HG03520 (cell line): ENCODE measurements around the gene PEX19.
A peak's percentile ranks its signal among the peaks of the same experiment; 100 is the strongest.
"Not testable (repeated sequence)": the region's sequence is repeated elsewhere in the genome, so short reads cannot be mapped to it uniquely, and the experiment has no call there.

Source experiments
- ATAC-seq: cut with Tn5 transposase; IDR thresholded peaks from one replicate; pipeline ENCODE4 v1.9.1; 2021; ENCODE audit warnings: mild to moderate bottlenecking, moderate library complexity; ENCODE audit not compliant: unreplicated experiment

PEX19 gene

GRCh38 chr1:160284782-160285344, at the start of gene PEX19:
PEX19 (minus strand) TSS chr1:160285133; CDS start chr1:160285124, 9 bp downstream.
- peak; percentile 91 for ATAC-seq

- ATAC-seq = no peak
These were observed 47.6 kb upstream of the PEX19 start for GRCh38 chr1:160332516-160332915.

GRCh38 chr1:160330119-160330518, 45.2 kb upstream of the PEX19 start:
- ATAC-seq = no peak

GRCh38 chr1:160328184-160328583, 43.3 kb upstream of the PEX19 start:
- ATAC-seq = no peak

- ATAC-seq = no peak
These were observed 41.5 kb upstream of the PEX19 start for GRCh38 chr1:160326418-160326817.

GRCh38 chr1:160325252-160325651, 40.3 kb upstream of the PEX19 start:
- no peak for ATAC-seq

GRCh38 chr1:160322831-160323230, 37.9 kb upstream of the PEX19 start:
- ATAC-seq = no peak

GRCh38 chr1:160315359-160315758, 30.4 kb upstream of the PEX19 start:
- ATAC-seq = no peak

GRCh38 chr1:160309571-160309970, 24.6 kb upstream of the PEX19 start:
- no peak for ATAC-seq

GRCh38 chr1:160309185-160309557, 24.2 kb upstream of the PEX19 start:
- ATAC-seq = no peak

- no peak for ATAC-seq
These were observed 23.7 kb upstream of the PEX19 start for GRCh38 chr1:160308451-160309184.

GRCh38 chr1:160307118-160307791, 22.3 kb upstream of the PEX19 start:
- ATAC-seq = no peak

GRCh38 chr1:160300173-160300572, 15.2 kb upstream of the PEX19 start:
- ATAC-seq = no peak

- no peak for ATAC-seq
These were observed 11.1 kb upstream of the PEX19 start for GRCh38 chr1:160296036-160296435.

- ATAC-seq = no peak
These were observed 8.4 kb upstream of the PEX19 start for GRCh38 chr1:160293020-160293968.

GRCh38 chr1:160291248-160292220, 6.6 kb upstream of the PEX19 start:
- no peak for ATAC-seq

- ATAC-seq = not testable (repeated sequence)
These were observed 2.8 kb upstream of the PEX19 start for GRCh38 chr1:160287769-160288168.

- ATAC-seq = no peak
These were observed 573 bp upstream of the PEX19 start for GRCh38 chr1:160285506-160285905.

- ATAC-seq = peak; percentile 15
These were observed 632 bp downstream of the PEX19 start for GRCh38 chr1:160284220-160284781.

GRCh38 chr1:160282807-160283206, 2.1 kb downstream of the PEX19 start:
- ATAC-seq = no peak
